NCI-H2081 (cell line): ENCODE results near the gene IRX4.
"Not testable (repeated sequence)": the region's sequence is repeated elsewhere in the genome, so short reads cannot be mapped to it uniquely, and the experiment has no call there.

Experiments used
- DNase-seq, 2 experiments: peaks; one replicate each; lab custom pipeline; 2025; lab: John Stamatoyannopoulos, UW

Gene IRX4

DNA sequence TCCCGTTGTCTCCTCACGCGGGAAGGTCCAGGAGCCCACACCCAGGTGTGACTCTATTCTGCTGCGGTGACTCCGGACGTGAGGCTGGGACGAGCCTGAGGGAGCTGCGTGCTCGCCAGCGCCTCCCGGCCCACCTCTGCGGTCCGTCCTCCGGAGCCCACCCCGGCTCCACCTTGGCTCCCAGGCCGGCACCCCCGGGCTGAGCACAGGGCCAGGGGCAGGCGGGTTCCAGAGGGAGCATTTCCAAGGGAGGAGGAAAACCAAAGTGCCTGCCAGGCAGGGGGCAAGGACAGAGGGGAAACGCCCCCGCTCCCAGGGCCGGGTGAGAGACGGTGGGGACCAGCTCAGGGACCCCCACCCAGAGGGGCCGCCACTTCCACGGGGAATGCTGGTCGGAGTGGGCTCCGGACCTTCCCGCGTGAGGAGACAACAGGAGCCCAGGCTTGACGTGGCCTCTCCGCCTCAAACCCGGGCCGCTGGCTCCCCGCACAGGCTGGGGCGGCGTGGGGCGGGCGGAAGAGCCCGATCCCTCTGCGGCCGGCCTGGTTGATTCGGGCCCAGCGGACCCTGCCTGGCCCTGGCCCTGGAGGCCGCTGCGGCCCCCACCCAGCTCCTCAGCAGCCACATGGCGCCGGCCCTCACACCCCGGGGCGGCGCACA, 26.0 kb downstream of the IRX4 start:
- no peak for DNase-seq

DNA sequence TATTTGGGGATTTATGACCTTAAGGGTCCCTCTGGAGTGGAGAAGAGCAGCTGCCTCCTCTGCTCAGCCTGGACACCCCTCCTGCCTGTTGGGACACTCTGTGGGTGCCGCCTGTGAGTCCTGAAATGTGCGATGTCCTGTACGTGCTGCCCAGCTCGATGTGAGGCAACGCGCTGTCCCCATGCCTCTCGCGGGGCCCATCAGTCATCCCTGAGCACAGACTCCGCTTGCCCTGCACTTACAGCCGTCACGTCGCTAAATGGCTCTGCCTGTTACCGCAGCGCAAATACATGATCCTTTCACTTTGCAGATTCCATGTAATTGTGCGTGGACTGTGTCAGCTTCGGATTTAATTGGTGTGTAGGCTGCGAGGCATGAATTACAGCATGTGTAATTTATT, 27.1 kb downstream of the IRX4 start:
- DNase-seq: no peak

- no peak for DNase-seq
Observed at GRCh38 chr5:1855075-1855474, 27.6 kb downstream of the IRX4 start.

GRCh38 chr5:1853531-1853930, 29.2 kb downstream of the IRX4 start:
- no peak for DNase-seq

GRCh38 chr5:1852324-1852947, 30.3 kb downstream of the IRX4 start:
- DNase-seq: no peak

DNA sequence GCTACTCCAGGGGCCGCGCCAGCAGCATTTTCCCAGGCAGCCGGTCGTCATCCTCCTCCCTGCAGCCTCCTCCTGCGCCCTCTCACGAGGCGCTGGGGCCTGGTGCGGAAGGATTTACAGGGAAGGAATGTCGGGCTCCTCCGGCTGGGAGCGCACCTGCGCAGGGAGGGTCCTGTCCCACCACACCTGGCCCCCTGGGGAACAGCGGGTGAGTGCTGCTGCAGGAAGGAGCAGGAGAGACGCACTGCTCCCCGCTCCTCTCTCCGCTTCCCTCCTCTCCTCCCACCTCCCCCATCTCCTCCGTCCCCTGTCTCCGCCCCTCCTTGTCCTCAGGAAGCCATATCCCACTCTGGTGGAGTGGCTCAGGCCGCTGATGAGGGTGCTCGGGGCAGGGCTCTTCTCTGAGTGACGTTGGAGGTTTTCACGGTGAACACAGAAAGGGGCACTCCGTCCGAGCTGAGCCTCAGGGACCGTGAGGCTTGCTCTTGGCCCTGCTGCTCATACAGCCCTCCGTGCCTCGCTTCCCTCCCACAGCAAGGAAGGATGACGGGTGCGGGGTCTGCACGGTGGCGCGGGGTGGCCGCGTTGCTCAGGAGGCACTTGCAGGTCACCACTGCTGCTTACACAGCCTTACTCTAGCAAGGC, 31.3 kb downstream of the IRX4 start:
- DNase-seq: no peak

DNA sequence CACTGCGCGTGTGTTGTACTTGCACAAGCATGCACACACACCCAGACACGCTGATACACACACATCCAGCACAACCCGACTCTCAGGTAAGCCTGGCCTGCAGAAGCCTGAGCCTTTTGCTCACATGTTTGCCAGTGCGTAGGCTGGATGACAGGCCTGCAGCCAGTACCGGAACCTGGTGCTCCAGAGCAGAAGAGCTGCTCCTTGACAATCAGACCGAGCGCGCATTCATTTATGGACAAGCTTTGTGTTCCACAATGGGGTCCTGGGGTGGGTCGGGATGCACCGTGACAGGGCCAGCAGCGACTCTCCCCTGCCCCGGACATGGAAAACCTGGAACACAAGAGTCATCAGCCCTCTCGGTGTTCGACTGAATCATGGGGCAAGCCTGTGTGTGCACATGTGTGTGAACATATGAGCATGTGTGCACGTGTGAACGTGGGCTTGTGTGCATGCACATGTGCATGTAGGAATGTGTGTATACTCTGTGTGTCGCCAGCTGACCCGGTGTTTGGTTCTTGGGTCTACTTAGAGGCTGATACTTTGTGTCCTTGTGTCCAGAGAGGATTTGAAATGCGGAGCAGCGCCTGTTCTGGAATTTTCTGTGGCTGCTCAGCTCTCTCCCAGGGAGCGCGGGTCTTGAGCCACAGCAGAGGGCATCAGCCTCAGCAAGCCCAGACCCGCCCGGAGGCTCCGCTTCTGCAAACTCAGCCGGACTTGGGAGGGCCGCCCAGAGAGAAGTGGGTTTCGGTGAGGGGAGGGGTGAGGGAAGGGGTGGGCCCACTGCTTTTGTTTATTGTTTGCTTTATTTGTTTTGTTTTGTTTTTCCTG, 32.2 kb downstream of the IRX4 start:
- no peak for DNase-seq

DNA sequence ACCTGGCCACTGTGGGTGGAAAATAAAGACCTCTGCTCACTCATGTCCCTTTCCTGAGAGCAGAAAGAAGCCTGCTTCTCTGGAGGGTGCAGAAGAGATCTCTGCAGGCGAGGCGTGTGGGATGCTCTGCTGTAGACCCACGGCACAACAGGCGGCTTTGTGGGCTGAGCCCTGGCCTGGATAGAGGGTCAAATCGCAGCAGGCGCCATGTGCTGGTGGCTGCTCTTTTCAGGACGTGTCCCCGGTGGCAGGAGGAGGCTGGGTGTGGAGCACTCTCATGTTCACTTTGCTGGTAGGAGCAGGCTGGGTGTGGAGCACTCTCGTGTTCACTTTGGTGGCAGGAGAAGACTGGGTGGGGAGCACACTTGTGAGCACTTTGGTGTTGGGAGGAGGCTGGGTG, 35.1 kb downstream of the IRX4 start:
- DNase-seq: no peak

DNA sequence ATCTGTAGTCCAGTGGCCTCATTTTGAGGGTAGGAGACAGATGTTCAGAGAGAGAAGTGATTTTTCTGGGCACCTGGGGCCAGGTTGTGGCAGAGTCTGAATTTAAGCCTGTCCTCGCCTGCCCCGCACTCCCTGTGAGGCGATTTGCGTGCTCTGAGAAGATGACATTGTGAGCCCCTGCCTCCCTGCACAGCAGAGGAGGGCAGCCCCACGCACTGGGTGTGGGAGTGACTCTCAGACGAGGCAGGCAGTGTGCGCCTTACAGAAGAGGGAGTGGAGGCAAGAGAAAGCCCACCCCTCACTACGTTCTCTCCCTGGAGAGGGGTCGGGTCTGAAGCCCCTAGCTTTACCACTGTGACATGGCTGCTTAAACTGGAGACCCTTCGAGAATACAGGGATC, 35.7 kb downstream of the IRX4 start:
- DNase-seq: no peak

- DNase-seq: no peak
Observed at GRCh38 chr5:1846583-1846982, 36.1 kb downstream of the IRX4 start.

DNA sequence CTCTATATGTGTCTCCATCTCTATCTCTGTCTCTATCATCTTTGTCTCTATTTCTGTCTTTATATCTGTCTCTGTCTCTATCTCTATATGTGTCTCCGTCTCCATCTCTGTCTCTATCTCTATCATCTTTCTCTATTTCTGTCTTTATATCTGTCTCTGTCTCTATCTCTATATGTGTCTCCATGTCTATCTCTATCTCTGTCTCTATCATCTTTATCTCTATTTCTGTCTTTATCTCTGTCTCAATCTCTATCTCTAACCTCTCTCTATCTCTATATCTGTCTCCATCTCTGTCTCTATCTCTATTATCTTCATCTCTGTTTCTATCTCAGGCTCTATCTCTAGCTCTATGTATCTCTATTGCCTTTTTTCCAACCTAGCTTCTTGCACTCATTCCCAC, 37.0 kb downstream of the IRX4 start:
- DNase-seq: no peak

GRCh38 chr5:1844708-1845436, 37.9 kb downstream of the IRX4 start:
- no peak for DNase-seq

- not testable (repeated sequence) for DNase-seq
Observed at GRCh38 chr5:1843761-1844160, 39.0 kb downstream of the IRX4 start.

DNA sequence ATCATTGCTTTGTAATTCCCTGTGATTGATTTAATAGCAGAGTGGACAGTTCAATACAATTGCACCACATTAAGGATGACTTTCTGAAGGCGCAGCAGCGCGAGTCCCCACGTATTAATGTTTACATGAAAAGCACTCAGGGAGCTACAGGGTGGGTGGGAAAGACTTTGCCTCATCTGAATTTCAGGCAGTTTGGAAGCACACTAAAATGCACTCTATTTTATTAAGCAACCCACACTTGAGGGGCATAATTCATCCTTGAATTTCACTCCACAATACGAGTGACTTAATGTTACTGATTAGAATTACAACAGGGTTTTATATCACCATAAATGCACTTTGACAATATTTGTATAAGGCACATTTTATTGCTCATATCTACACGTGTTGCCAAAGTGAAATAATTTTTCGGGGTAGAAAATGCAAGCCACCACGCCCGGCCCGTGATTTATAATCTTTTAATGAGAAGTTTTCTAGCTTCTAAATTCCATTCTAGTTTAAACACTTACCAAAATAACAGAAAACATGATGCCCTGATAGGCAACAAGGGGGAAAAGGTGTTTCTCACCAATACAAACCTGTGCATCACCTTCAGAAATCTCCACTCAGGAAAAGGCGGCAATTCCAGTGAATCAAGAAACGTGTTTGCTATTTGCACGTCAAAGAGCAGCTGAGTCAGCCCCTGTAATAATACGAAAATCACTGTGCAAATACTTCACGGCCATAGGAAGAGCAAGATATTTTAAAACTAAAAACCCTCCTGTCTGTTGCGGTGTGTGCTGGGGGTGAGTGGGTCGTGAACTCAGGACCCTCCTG, 40.5 kb downstream of the IRX4 start:
- DNase-seq: no peak

DNA sequence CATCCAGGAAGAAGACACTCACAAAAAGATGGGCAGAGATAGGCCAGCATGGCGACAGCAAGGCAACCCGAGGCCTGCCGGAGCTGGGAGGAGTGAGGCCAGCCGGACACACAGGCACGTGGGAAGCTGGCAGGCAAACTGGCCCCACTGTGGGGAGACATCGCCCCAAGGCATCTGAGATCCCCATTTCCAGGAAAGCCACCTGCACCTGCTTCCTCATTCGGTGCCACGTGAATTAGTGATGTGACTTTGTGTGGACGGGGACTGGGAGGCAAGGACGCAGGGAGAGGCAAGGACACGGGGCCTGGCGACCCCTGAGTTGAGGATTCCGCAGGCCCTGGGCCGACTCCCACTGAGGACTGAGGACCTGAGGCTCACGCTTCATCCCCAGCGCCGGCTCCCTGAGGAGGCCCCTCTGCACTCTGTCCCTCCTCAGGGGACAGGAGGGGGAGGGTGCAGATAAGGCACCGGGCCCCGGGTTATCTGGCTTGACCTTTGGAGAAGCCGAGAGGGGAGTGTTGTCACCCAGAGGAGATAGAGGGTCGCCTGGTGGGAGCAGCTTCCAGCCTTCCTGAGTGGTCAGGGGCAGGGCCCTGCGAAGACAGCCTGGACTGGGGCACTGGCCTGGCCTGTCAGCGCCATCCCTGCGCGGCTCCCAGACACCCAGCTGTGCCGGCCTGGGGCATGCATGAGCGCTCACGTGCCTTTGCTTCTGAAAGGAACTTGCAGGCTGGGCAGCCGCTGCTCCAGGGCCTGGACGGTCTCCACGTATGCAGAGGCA, 41.8 kb downstream of the IRX4 start:
- no peak for DNase-seq

- DNase-seq: no peak
Observed at GRCh38 chr5:1840071-1840547, 42.6 kb downstream of the IRX4 start.

DNA sequence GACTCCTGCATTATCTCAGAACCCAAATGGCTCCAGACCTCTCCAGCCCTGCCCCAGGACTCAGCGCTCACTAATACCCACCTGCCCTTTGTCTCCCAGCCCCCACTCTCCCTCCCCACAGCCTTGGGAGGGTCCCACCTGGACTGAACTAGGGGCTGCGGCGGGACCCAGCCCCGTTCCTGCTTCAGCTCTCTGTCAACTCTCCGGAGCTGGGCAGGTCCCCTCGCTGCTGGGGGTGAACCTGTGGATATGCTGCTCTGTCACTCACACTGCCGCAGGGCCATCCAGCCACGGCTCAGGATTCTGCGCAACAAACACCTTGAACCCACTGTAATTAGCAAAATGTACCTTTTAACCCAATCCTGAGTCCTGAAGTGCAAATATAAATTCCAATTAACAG, 44.7 kb downstream of the IRX4 start:
- no peak for DNase-seq

DNA sequence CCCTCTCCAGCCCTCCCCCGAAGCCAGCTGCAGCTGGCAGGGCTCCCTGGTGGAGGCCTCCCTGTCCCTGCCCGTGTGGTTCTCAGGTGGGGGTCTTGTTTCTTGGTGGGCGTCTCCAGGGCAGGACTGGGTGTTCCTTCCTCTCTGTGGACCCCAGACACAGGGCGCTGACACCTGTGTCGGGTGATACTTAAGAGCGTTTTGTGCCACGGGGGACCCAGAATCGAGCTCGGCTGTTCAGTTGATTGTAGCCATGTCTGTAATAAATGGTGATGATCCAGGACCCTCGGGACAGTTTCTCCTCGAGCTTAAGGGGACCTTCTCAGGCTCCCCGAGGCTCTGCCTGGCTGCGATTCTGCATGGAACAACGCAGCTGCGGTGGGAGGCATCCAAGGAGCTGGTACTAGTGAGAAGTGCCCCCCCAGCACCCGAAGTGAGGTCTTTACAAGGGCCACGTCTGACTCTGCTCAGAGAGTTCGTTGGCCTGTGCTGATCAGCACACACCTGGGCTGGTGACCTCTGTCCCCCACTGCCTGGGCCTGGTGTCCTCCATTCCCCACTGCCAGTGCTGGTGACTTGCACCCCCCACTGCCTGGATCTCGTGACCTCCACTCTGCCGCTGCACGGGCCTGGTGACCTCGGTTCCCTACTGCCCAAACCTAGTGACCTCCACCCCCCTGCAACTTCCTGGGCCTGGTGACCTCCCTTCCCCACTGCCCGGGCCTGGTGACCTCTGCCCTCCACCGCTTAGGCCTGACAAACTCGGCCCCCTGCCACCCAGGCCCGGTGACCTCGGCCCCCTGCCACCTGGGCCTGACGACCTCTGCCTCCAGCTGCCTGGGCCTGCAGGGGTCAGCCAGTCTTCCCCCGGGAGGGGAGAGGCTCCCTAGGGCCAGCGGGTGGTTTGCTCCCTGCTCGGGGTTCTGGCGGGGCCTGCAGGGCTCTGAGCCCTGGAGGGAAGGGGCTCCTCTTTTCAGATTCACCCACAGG, 45.5 kb downstream of the IRX4 start:
- DNase-seq: no peak
